Measurements from ENCODE around the gene OSBPL3.

DNA sequence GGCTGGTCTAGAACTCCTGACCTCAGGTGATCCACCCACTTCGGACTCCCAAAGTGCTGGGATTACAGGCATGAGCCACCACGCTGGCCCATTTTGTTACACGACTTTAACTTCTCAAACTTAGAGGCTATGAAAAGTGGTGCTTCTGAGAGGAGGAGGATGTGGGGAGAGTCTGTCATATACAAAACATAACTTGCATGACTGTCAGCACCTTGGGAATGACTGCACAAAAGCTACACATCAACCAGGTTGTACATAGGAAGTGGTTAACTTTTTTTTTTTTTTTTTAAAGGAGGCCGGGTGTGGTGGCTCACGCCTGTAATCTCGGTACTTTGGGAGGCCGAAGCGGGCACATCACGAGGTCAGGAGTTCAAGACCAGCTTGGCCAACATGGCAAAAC, 179.3 kb downstream of the OSBPL3 start:
- TF ChIP-seq, protein P1, sequence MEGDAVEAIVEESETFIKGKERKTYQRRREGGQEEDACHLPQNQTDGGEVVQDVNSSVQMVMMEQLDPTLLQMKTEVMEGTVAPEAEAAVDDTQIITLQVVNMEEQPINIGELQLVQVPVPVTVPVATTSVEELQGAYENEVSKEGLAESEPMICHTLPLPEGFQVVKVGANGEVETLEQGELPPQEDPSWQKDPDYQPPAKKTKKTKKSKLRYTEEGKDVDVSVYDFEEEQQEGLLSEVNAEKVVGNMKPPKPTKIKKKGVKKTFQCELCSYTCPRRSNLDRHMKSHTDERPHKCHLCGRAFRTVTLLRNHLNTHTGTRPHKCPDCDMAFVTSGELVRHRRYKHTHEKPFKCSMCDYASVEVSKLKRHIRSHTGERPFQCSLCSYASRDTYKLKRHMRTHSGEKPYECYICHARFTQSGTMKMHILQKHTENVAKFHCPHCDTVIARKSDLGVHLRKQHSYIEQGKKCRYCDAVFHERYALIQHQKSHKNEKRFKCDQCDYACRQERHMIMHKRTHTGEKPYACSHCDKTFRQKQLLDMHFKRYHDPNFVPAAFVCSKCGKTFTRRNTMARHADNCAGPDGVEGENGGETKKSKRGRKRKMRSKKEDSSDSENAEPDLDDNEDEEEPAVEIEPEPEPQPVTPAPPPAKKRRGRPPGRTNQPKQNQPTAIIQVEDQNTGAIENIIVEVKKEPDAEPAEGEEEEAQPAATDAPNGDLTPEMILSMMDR (IDR thresholded peaks at IDR 0.05; ENCODE audit: poor library complexity, severe bottlenecking), result no peak
- TF ChIP-seq POLR2AphosphoS5 (IDR thresholded peaks at IDR 0.05) (no peak), EP300 (conservative IDR thresholded peaks at IDR 0.05; ENCODE audit: poor library complexity, severe bottlenecking) (no peak), EZH2 (IDR thresholded peaks at IDR 0.05; ENCODE audit: borderline replicate concordance, insufficient read depth, low read length, poor library complexity, severe bottlenecking) (no peak), MXI1 (conservative IDR thresholded peaks at IDR 0.05; ENCODE audit: poor library complexity, severe bottlenecking) (no peak), TAF1 (IDR thresholded peaks at IDR 0.05; ENCODE audit: low read depth) (no peak), RAD21 (conservative IDR thresholded peaks at IDR 0.05) (no peak)

Data from neural cell (in vitro differentiated cells).